Measurements from ENCODE around the gene RIMBP2.

- no peak for TF ChIP-seq CTCF (IDR thresholded peaks at IDR 0.05)
- TF ChIP-seq ZFX (IDR thresholded peaks at IDR 0.05; ENCODE audit: borderline replicate concordance), result no peak
Measured at GRCh38 chr12:130465626-130466025, 250.5 kb downstream of the RIMBP2 start.
